ENCODE measurements around the gene ATP1B3.
"Not testable (repeated sequence)": the region's sequence is repeated elsewhere in the genome, so short reads cannot be mapped to it uniquely, and the experiment has no call there.

Gene ATP1B3

GRCh38 chr3:141875893-141876380 lies 506 bp upstream of the ATP1B3 start:
- peak overlapping the region; percentile 85 for H3K4me3 ChIP-seq (ENCODE audit: low read length)
- TF ChIP-seq ZNF274 (IDR thresholded peaks at IDR 0.05; ENCODE audit: low read depth, low read length): no peak

GRCh38 chr3:141876891-141877621 lies 613 bp downstream of the ATP1B3 start:
- TF ChIP-seq ZNF274 (IDR thresholded peaks at IDR 0.05; ENCODE audit: low read depth, low read length): no peak

GRCh38 chr3:141877911-141878310 lies 1.5 kb downstream of the ATP1B3 start:
- H3K4me3 ChIP-seq (ENCODE audit: low read length): peak overlapping the region; percentile 83
- no peak for TF ChIP-seq ZNF274 (IDR thresholded peaks at IDR 0.05; ENCODE audit: low read depth, low read length)

More at GRCh38 chr3:141876891-141877621, 613 bp downstream of the ATP1B3 start:
- H3K4me3 ChIP-seq (ENCODE audit: low read length): peak overlapping the region; percentile 83

DNA sequence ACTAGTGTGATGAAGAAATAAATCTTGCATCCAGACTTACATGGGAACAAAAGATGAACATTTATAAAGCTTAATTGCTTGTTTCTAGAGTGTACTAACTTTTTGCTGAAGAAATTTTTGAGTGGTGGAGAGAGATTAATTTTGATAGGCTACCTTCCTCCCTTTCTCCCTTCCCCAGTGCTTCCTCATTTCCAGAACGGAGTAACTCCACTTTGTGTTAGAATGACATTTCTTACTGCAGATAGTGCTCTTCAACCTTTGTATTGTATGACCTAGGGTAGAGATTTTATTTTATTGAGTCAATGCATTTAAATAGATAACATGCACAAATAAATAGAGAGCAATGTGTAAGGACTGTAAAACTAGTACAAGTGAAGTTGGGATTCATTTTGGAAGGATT lies 1.9 kb downstream of the ATP1B3 start:
- no peak for TF ChIP-seq ZNF274 (IDR thresholded peaks at IDR 0.05; ENCODE audit: low read depth, low read length)
- H3K4me3 ChIP-seq (ENCODE audit: low read length): peak overlapping the region; percentile 83

DNA sequence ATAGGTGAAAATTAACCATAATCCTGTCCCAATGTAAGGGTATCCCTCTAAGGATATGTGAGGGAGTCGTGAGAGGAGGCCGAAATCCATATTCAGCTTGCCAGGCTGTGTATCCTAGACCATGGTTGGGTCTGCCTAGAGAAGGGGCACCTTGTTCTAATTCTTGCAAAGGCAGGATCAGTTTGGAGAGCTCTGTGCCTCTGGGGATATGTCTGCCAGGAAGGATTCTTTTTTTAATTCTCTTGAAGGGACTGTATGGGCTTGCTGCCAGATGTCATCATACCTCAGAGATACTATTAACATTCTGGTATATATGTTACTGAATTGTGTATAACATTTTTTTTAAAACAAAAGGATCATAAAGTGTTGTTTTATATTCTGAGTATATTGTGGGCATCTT lies 2.4 kb downstream of the ATP1B3 start:
- TF ChIP-seq ZNF274 (IDR thresholded peaks at IDR 0.05; ENCODE audit: low read depth, low read length): no peak

DNA sequence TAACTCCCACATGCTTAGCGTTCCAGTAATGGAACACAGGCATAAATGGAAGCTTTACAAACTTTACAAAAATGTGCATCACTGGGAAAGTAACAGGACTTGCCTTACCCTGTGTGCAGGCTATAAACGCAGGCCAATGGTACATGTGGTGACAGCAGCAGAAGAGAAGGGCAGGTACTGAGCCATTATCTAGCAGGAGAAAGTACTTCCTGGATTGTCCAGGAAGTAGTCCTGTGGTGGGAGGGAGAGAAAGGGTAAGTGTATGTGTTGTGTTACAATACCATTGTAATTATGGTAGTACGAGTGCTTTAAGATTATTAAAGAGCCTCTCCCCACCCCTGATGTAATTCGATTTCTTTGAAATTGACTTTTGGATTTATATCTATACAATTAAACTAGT lies 5.3 kb downstream of the ATP1B3 start:
- no peak for TF ChIP-seq ZNF274 (IDR thresholded peaks at IDR 0.05; ENCODE audit: low read depth, low read length)
- no peak overlapping the region for H3K4me3 ChIP-seq (ENCODE audit: low read length)

More for the DNA sequence above, 2.4 kb downstream of the ATP1B3 start:
- peak overlapping the region; percentile 83 for H3K4me3 ChIP-seq (ENCODE audit: low read length)

DNA sequence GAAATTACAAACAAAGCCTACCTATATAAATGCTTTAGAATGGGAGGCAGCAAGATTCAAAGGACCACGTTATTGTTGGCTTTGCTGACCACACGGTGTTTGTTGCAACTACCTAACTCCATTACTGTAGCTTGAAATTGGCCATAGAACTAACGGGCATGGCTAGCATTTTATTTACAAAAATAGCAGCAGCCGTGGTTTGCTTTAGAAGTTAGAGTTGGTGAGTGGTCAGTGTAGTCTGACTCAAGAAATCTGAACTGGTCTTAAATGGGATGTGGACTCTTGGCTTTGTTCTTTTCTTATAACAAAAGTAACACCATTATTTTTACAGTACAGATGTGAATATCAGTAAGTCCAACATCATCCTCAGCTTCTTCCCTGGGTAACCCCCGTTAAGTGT lies 10.6 kb downstream of the ATP1B3 start:
- TF ChIP-seq ZNF274 (IDR thresholded peaks at IDR 0.05; ENCODE audit: low read depth, low read length): no peak

DNA sequence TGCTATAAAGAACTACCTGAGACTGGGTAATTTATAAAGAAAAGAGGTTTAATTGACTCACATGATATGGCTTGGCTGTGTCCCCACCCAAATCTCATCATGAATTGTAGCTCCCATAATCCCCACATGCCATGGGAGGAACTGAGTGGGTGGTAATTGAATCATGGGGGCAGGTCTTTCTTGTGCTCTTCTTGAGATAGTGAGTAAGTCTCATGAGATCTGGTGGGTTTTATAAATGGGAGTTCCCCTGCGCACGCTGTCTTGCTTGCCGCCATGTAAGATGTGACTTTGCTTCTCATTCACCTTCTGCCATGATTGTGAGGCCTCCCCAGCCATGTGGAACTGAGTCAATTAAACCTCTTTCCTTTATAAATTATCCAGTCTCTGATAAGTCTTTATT lies 12.1 kb downstream of the ATP1B3 start:
- not testable (repeated sequence) for H3K4me3 ChIP-seq (ENCODE audit: low read length)

More for the DNA sequence above, 10.6 kb downstream of the ATP1B3 start:
- no peak overlapping the region for H3K4me3 ChIP-seq (ENCODE audit: low read length)

- TF ChIP-seq ZNF274 (IDR thresholded peaks at IDR 0.05; ENCODE audit: low read depth, low read length): no peak
- H3K4me3 ChIP-seq (ENCODE audit: low read length): no peak overlapping the region
Observed at GRCh38 chr3:141894524-141895176, 18.2 kb downstream of the ATP1B3 start.

DNA sequence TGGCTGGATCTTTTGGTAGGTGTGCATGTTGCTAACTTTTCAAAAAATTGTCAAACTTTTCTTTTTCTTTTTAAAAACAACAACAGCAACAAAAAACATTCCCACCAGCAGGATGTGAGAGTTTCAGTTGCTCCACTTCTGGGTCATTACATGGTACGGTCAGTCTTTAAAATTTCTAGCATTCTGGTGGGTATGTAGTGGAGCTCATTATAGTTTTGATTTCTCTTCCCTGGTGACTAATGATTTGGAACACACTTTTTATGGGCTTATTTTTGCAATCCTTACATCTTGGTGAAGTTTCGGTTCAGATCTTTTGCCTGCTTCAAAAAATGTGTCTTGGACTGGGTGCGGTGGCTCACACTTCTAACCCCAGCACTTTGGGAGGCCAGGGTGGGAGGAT lies 19.3 kb downstream of the ATP1B3 start:
- TF ChIP-seq ZNF274 (IDR thresholded peaks at IDR 0.05; ENCODE audit: low read depth, low read length): no peak
- no peak overlapping the region for H3K4me3 ChIP-seq (ENCODE audit: low read length)

- TF ChIP-seq ZNF274 (IDR thresholded peaks at IDR 0.05; ENCODE audit: low read depth, low read length): no peak
- no peak overlapping the region for H3K4me3 ChIP-seq (ENCODE audit: low read length)
Observed at GRCh38 chr3:141898908-141899307, 22.5 kb downstream of the ATP1B3 start.

- no peak overlapping the region for H3K4me3 ChIP-seq (ENCODE audit: low read length)
- no peak for TF ChIP-seq ZNF274 (IDR thresholded peaks at IDR 0.05; ENCODE audit: low read depth, low read length)
Observed at GRCh38 chr3:141900343-141900742, 23.9 kb downstream of the ATP1B3 start.

DNA sequence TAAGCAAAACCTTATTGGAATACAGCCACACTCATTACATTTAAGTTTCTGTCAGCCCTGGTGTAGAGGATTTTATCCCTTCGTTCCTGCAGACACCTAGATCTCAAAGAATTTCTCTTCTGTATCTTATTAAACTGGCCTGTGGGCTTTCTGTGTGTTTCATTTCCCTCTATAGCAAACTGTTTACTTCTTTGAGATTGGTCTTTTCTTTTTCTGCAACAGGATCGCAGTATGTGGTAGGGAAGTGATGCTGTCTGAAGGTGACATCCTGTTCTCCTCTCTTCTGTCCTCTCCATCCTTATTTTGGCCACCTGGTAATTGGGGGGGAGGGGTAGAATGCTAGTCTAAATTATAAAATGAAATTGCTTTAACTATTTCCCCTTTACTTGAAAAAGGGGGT lies 25.5 kb downstream of the ATP1B3 start:
- no peak overlapping the region for H3K4me3 ChIP-seq (ENCODE audit: low read length)
- TF ChIP-seq ZNF274 (IDR thresholded peaks at IDR 0.05; ENCODE audit: low read depth, low read length): no peak

GRCh38 chr3:141904203-141904602 lies 27.8 kb downstream of the ATP1B3 start:
- TF ChIP-seq ZNF274 (IDR thresholded peaks at IDR 0.05; ENCODE audit: low read depth, low read length): no peak
- H3K4me3 ChIP-seq (ENCODE audit: low read length): no peak overlapping the region

GRCh38 chr3:141905129-141905528 lies 28.7 kb downstream of the ATP1B3 start:
- no peak overlapping the region for H3K4me3 ChIP-seq (ENCODE audit: low read length)
- TF ChIP-seq ZNF274 (IDR thresholded peaks at IDR 0.05; ENCODE audit: low read depth, low read length): no peak
